IMR-90 (cell line): ENCODE results near the gene CEP72. TPM values are rescaled to one million over a fixed set of nuclear protein-coding genes. Genes with fewer than 3 reads are reported as not detected.

Experiments
- ATAC-seq: fragments of 200-7000 bp; cut with Tn5 transposase; 2 replicates; pipeline ENCODE4 v1.9.1; 2020; ENCODE audit warnings: low read depth, mild to moderate bottlenecking, moderate library complexity
- BruUV-seq: library from RNA; stranded (reverse); fragments of 400-500 nt; replicated peaks from 2 replicates; lab custom pipeline; 2021; lab: Mats Ljungman, UMichigan
- CTCF ChIA-PET: fragments of 300-600 bp; formaldehyde crosslinking; extraction: SDS; loops from one replicate; lab custom pipeline; 2021; ENCODE audit warnings: antibody characterized with exemption; lab: Yijun Ruan, JAX
- POLR2A ChIA-PET: fragments of 300-600 bp; sonication (Branson Sonifier 250); formaldehyde crosslinking; loops from one replicate; lab custom pipeline; 2022; ENCODE audit warnings: antibody characterized with exemption; ENCODE audit not compliant: unreplicated experiment; lab: Charles Lee
- DNase-seq: peaks from one replicate; pipeline ENCODE4 v3.0.0; 2013
- H2AFZ ChIP-seq: replicated peaks from 2 replicates; pipeline ENCODE3; 2013; ENCODE audit warnings: low read length, mild to moderate bottlenecking; ENCODE audit not compliant: poor library complexity
- H2AK5ac ChIP-seq: 2 replicates; pipeline ENCODE4 v1.6.1; 2013; ENCODE audit warnings: low read depth, low read length, inconsistent platforms
- H2AK9ac ChIP-seq: replicated peaks from 2 replicates; pipeline ENCODE3; 2013; ENCODE audit warnings: mild to moderate bottlenecking, low read depth, low read length, moderate library complexity; ENCODE audit not compliant: poor library complexity
- H2BK120ac ChIP-seq: 2 replicates; pipeline ENCODE4 v1.6.1; 2013; ENCODE audit warnings: low read depth, low read length, inconsistent platforms
- H2BK15ac ChIP-seq: 3 replicates; pipeline ENCODE4 v1.6.1; 2013; ENCODE audit warnings: low read depth, low read length, inconsistent platforms
- H2BK20ac ChIP-seq: 2 replicates; pipeline ENCODE4 v1.6.1; 2013; ENCODE audit warnings: low read depth, mild to moderate bottlenecking, inconsistent platforms, low read length, moderate library complexity
- H2BK5ac ChIP-seq: 2 replicates; pipeline ENCODE4 v1.6.1; 2013; ENCODE audit warnings: mild to moderate bottlenecking, low read depth, low read length, inconsistent platforms; ENCODE audit not compliant: poor library complexity, severe bottlenecking
- H3K14ac ChIP-seq: replicated peaks from 2 replicates; pipeline ENCODE4 v1.6.1; 2013; ENCODE audit warnings: low read depth, low read length, inconsistent platforms
- H3K18ac ChIP-seq: 2 replicates; pipeline ENCODE4 v1.6.1; 2013; ENCODE audit warnings: low read depth, low read length, control low read depth
- H3K23ac ChIP-seq: 2 replicates; pipeline ENCODE4 v1.6.1; 2013; ENCODE audit warnings: low read depth, low read length, inconsistent platforms
- H3K27ac ChIP-seq: 2 replicates; pipeline ENCODE4 v1.5.1; 2013; ENCODE audit warnings: mild to moderate bottlenecking, control low read depth, low read length; ENCODE audit not compliant: insufficient read depth
- H3K27me3 ChIP-seq: 2 replicates; pipeline ENCODE4 v1.6.1; 2013; ENCODE audit warnings: low read length; ENCODE audit not compliant: control insufficient read depth, insufficient read depth
- H3K36me3 ChIP-seq: 2 replicates; pipeline ENCODE4 v1.6.1; 2013; ENCODE audit warnings: low read length, mixed read lengths; ENCODE audit not compliant: control insufficient read depth, insufficient read depth
- H3K4ac ChIP-seq: 2 replicates; pipeline ENCODE4 v1.6.1; 2013; ENCODE audit warnings: low read depth, low read length, inconsistent platforms
- H3K4me1 ChIP-seq: 2 replicates; pipeline ENCODE4 v1.6.1; 2013; ENCODE audit warnings: low read length, mixed read lengths; ENCODE audit not compliant: control insufficient read depth, insufficient read depth
- H3K4me2 ChIP-seq: 2 replicates; pipeline ENCODE4 v1.6.1; 2013; ENCODE audit warnings: low read depth, mild to moderate bottlenecking, control low read depth, low read length, moderate library complexity
- H3K4me3 ChIP-seq: 2 replicates; pipeline ENCODE4 v1.5.1; 2013; ENCODE audit warnings: low read depth, mild to moderate bottlenecking, control low read depth, low read length, moderate library complexity; ENCODE audit not compliant: insufficient read depth
- H3K56ac ChIP-seq: 2 replicates; pipeline ENCODE4 v1.6.1; 2013; ENCODE audit warnings: low read length, inconsistent platforms; ENCODE audit not compliant: insufficient read depth; ENCODE audit errors: extremely low read depth
- H3K79me1 ChIP-seq, 2 experiments: 2 replicates each; pipeline ENCODE4 v1.6.1; 2013; ENCODE audit warnings: low read length in 2 of 2, inconsistent platforms in 1 of 2, low read depth in 1 of 2
- H3K9ac ChIP-seq: 2 replicates; pipeline ENCODE4 v1.6.1; 2013; ENCODE audit warnings: low read depth, low read length, control low read depth
- H3K9me1 ChIP-seq: 2 replicates; pipeline ENCODE4 v1.6.1; 2013; ENCODE audit warnings: low read length, inconsistent platforms; ENCODE audit not compliant: insufficient read depth
- H3K9me3 ChIP-seq: 2 replicates; pipeline ENCODE4 v1.6.1; 2013; ENCODE audit warnings: low read length; ENCODE audit not compliant: control insufficient read depth, insufficient read depth
- H4K20me1 ChIP-seq: 2 replicates; pipeline ENCODE4 v1.6.1; 2013; ENCODE audit warnings: low read length, inconsistent platforms; ENCODE audit not compliant: insufficient read depth
- H4K5ac ChIP-seq: 2 replicates; pipeline ENCODE4 v1.6.1; 2013; ENCODE audit warnings: mild to moderate bottlenecking, low read depth, low read length, control low read depth
- H4K8ac ChIP-seq, 2 experiments: 2 replicates each; pipeline ENCODE4 v1.6.1; 2013; ENCODE audit warnings: low read depth in 2 of 2, low read length in 2 of 2, control low read depth in 1 of 2, inconsistent platforms in 1 of 2
- H4K91ac ChIP-seq: 2 replicates; pipeline ENCODE4 v1.6.1; 2013; ENCODE audit warnings: low read depth, low read length, inconsistent platforms; ENCODE audit not compliant: insufficient read depth
- BHLHE40 ChIP-seq: fragments of 150-350 bp; IDR thresholded peaks from 2 replicates; pipeline ENCODE4 v1.6.1; 2016; ENCODE audit warnings: mild to moderate bottlenecking, low read depth, low read length
- CHD1 ChIP-seq: IDR thresholded peaks from 2 replicates; pipeline ENCODE4 v1.6.1; 2012; ENCODE audit warnings: low read depth, low read length, improper control_type of control experiment
- RFX5 ChIP-seq: IDR thresholded peaks from 2 replicates; pipeline ENCODE4 v1.8.0; 2012; ENCODE audit warnings: low read depth, mild to moderate bottlenecking, low read length, moderate library complexity
- WGBS, 2 experiments: methylation state at CpG; one replicate each; pipeline versions ENCODE4 v1.1.5 to v1.1.7; 2013; ENCODE audit warnings: missing lambda C conversion rate in 2 of 2; ENCODE audit not compliant: insufficient read length in 1 of 2; ENCODE audit errors: extremely low coverage in 2 of 2; 5-methylcytosine and 5-hydroxymethylcytosine counted together
- dilution Hi-C: fragments of 300-500 bp; cut with HindIII; formaldehyde crosslinking; loops from one replicate; pipeline ENCODE4 v1.14.3; 2018; ENCODE audit warnings: low sequenced_read_pairs; ENCODE audit not compliant: unreplicated experiment
- in situ Hi-C: fragments of 300-500 bp; cut with MboI; formaldehyde crosslinking; loops from 3 replicates; pipeline ENCODE4 v1.14.3; 2019; ENCODE audit warnings: low sequenced_read_pairs, inconsistent platforms, mixed read lengths
- intact Hi-C: fragments of 100-400 bp; cut with micrococcal nuclease; formaldehyde crosslinking; loops from 2 replicates; pipeline ENCODE4 v1.10.0; 2022
- polyA plus RNA-seq, 3 experiments: library from polyadenylated mRNA; depleted of rRNA; stranded (reverse); fragments of >200 nt; gene quantifications; 2 replicates each; pipeline ENCODE4 v1.2.3, GENCODE V29; 2012; ENCODE audit warnings: low replicate concordance in 1 of 3
- total RNA-seq: library from RNA; depleted of rRNA; stranded (reverse); fragments of >200 nt; gene quantifications from 2 replicates; pipeline ENCODE4 v1.2.3, GENCODE V29; 2012
- TF ChIP-seq, protein P1 (sequence below): conservative IDR thresholded peaks from 2 replicates; pipeline ENCODE4 v1.5.1; 2012; ENCODE audit warnings: mild to moderate bottlenecking, low read depth, low read length, improper control_type of control experiment

The CEP72 gene
- total and polyA plus RNA-seq, 2 of the 4 experiments (the other 2 are of a cell fraction) = 2.9 to 4.3 TPM

DNA sequence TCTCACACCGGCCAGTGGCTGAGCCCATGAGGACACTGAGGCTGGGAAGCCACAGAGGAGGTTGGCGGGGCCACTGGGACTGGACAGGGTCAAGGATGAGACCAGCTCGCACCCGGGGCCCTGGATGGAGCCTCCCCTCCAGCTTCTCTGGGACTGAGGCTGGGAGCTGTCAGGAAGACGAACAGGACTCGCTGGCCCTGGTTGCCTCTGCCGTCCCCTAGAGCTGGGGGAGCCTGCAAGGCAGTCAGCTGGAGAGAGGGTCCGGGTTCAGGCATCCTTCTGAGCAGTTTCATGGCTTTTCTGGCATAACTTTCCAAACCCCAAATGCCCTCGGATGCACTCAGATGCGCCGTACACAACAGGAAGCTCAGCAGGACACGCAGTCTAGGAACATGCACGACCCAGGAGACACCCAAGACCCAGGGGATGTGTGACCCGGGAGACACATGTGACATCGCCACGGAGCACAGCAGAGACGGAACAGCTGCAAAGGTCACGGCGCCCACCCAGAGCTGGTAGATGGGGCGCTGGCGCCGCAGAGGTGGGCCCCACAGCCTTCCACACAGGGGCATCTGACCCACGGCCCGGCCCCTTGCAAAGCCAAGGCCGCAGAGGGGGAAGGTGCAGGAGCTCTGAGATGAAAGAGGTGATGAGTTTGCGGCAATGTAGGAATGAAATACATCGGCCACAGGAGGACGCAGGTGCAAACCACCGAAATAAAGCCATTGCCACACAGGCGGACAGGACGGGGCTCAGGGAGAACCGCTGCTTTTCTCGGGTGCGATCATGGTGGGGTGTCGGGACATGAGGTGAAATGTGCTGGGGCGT, 63.9 kb downstream of the CEP72 start (continued):
- TF ChIP-seq RFX5 = no peak

DNA sequence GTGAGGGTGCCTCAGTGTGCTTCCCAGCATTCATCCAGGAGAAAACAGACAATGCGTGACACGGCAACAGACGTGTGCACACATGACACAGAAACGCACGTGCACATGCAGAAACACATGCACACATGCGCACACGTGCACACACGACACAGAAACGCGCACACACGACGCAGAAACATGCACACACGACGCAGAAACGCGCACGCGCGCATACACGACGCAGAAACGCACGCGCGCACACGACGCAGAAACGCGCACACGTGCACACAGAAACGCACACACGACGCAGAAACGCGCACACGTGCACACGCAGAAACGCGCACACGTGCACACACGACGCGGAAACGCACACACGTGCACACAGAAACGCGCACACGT, 64.5 kb downstream of the CEP72 start:
- no peaks in the 10 kb centered on the region for H4K20me1 ChIP-seq
- no peak overlapping the region for H3K18ac ChIP-seq
- H3K27ac ChIP-seq = no peak overlapping the region
- H3K4me3 ChIP-seq = no peak overlapping the region
- peaks cover 16% of the 10 kb centered on the region; the same call in 1 of the 2 replicates for H3K27me3 ChIP-seq
- in situ Hi-C loops (no loop called here), dilution Hi-C loops (no loop called here), intact Hi-C loops (no loop called here)
- H2BK120ac ChIP-seq = no peak overlapping the region
- 89% methylated on average over 43 of the region's 48 CpGs; no CpG with 5 or more reads in 1 of the 2 experiments for WGBS, 2 experiments
- no peak overlapping the region for H3K4me2 ChIP-seq
- no peaks in the 10 kb centered on the region for H3K79me1 ChIP-seq
- no peak overlapping the region for H3K9ac ChIP-seq
- H4K8ac ChIP-seq = no peak overlapping the region
- POLR2A ChIA-PET = no interaction called here
- no peaks in the 10 kb centered on the region; the same call in 1 of the 2 replicates for H3K4me1 ChIP-seq
- H3K23ac ChIP-seq = no peak overlapping the region
- ATAC-seq (no peak), DNase-seq (no peak)
- no peak overlapping the region for H3K14ac ChIP-seq
- H4K91ac ChIP-seq = no peak overlapping the region
- no peak overlapping the region for H2AK5ac ChIP-seq
- H3K36me3 ChIP-seq = no peaks in the 10 kb centered on the region
- CTCF ChIA-PET = no interaction called here
- no peak overlapping the region for H2BK5ac ChIP-seq
- no peak overlapping the region for H3K56ac ChIP-seq
- H3K9me1 ChIP-seq = no peaks in the 10 kb centered on the region
- no peak overlapping the region for H4K5ac ChIP-seq
- no peak overlapping the region for H2BK20ac ChIP-seq
- H2AK9ac ChIP-seq = no peak overlapping the region
- no peak overlapping the region for H2AFZ ChIP-seq
- no peak overlapping the region for H3K4ac ChIP-seq
- no peaks in the 10 kb centered on the region for H3K9me3 ChIP-seq
- TF ChIP-seq CHD1 (no peak), RFX5 (no peak), BHLHE40 (no peak)
- TF ChIP-seq, protein P1, sequence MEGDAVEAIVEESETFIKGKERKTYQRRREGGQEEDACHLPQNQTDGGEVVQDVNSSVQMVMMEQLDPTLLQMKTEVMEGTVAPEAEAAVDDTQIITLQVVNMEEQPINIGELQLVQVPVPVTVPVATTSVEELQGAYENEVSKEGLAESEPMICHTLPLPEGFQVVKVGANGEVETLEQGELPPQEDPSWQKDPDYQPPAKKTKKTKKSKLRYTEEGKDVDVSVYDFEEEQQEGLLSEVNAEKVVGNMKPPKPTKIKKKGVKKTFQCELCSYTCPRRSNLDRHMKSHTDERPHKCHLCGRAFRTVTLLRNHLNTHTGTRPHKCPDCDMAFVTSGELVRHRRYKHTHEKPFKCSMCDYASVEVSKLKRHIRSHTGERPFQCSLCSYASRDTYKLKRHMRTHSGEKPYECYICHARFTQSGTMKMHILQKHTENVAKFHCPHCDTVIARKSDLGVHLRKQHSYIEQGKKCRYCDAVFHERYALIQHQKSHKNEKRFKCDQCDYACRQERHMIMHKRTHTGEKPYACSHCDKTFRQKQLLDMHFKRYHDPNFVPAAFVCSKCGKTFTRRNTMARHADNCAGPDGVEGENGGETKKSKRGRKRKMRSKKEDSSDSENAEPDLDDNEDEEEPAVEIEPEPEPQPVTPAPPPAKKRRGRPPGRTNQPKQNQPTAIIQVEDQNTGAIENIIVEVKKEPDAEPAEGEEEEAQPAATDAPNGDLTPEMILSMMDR = no peak
- H2BK15ac ChIP-seq = no peak overlapping the region
- no TSS peak for BruUV-seq
